Stimulated activated CD4-positive, alpha-beta T cell treated with anti-CD3 and anti-CD28 coated beads, Interleukin-1b, Interleukin-23, amount 100 ng/mL, for 1 hour (primary cell): ENCODE data around the gene USP48.
"Not testable (repeated sequence)": the region's sequence is repeated elsewhere in the genome, so short reads cannot be mapped to it uniquely, and the experiment has no call there.

Experiments used
- DNase-seq, 2 donors: peaks; one replicate each; pipeline ENCODE4 v3.0.0-alpha.2; 2020; ENCODE audit warnings: low read depth in 2 of 2

USP48 gene

DNA sequence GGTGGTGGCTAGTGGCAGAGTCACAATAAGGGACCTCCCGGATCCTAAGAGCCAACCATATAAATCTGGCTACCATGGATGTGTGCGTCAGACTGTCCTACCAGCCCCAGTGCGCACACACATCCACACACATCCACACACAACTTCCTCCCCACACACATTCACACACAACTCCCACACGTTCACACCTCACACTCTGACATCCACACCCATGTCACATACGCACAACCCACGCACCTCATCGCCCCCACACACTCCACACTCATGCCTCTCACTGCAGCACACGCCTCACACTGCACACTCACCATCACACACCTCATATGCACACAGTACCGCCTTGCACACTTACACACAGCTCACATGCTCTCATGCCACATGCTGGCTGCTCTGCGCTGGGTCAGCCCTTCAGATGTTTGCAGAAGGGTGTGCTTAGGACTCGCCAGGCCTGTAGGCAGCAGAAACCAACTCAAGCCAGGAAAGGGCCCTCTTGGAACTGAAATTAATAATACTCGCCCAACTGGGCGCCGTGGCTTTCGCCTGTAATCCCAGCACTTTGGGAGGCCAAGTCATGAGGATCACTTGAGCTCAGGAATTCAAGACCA, 32.1 kb upstream of the USP48 start:
- no peak for DNase-seq

DNA sequence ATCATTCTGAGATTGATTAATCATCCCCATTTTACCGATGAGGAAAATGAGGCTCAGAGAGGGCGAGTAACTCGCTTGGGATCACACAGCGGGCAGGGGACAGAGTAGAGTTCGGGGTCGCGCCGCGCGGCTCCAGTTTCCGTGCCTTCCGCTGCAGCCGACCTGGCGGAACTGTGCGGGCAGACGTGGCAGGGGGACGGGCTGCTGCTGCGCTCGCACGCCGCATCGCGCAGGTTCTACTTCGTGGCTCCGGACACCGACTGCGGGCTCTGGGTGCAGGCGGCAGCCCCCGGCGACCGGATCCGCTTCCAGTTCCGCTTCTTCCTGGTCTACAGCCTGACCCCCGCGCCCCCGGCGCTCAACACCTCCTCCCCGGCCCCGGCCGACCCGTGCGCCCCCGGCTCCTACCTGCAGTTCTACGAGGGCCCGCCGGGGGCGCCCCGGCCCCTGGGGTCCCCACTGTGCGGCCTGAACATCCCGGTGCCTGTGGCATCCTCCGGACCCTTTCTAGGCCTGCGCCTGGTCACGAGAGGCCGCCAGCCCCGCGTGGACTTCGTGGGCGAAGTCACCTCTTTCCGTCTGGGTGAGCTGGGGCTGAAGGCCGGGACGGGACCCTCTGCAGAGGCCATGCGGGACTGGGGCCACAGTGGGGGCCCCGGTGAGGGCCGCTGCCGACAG, 31.4 kb upstream of the USP48 start:
- DNase-seq = no peak

DNA sequence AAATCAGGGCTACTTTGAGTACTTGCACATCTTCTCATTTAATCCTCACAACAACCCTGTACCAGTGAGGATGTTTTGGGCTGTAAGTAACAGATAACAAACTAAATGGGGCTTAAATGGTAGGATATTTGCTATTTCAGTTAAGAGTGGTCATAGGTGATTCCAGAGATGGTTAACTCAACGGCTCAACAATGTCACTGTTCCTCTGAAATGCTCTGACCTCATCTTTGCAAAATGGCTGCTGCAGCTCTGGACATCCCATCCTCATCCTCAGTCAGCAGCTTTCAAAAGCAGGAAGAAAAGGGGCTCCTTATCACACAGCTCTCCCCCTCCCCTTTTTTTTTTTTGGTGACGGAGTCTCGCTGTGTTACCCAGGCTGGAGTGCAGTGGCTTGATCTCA, 30.6 kb upstream of the USP48 start:
- no peak for DNase-seq

DNA sequence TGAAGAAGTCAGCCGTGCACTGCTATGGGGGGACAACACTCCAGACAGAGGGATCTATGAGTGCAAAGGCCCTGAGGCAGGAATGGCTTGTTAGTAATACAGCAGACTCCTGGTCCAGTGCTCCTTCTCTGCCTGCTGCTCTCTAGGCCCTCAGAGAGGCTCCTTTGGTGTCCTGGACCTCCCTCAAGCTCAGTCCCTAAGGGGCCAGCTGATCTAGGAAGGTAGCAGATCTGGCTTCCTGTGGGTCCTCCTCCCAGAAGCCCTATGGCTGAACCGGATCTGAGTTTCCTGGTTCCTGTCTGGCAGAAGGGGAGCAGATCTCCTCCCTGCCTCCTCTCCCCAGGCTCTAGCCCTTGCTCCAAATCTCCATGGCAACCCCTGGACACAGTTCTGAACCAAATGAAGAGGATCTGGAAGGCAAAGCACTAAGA, 28.9 kb upstream of the USP48 start, which contains the start of gene LDLRAD2:
Gene LDLRAD2, plus strand, starts transcription at position 391 of the 431 bp plus-strand sequence. CDS start 187 bp downstream, outside the sequence.
- DNase-seq = no peak

DNA sequence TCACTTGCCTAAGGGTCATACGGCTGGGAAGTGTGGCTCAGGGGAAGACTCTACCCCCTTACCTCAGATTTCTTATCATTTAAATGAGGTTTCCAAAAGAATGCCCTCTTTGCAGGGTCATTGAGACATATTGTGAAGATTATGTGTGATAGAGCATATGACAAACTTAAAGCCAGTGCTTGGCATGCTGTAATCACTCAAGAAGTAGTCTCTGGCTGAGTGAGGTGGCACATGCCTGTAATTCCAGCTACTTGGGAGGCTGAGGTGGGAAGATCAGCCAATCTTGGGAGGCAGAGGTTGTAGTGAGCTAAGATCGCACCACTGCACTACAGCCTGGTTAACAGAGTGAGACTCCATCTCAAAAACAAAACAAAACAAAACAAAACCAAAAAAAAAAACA, 21.6 kb upstream of the USP48 start:
- DNase-seq = no peak

DNA sequence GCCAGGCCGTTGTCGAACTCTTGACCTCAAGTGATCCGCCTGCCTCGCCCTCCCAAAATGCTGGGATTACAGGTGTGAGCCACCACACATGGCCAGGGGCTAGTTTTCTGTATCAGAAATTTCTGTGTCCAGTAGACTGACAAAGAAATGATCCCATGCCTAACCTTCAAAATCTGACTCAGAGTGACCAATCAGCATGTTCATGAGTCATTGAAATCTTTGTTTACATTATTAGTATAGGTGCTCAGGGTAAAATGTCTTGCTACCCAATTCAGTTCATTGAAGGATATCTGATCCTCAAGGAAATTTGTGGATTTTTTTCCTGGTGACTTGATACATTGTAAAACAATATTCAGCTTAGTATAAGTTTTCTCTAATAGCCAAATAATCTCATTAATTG, 18.2 kb upstream of the USP48 start:
- no peak for DNase-seq

DNA sequence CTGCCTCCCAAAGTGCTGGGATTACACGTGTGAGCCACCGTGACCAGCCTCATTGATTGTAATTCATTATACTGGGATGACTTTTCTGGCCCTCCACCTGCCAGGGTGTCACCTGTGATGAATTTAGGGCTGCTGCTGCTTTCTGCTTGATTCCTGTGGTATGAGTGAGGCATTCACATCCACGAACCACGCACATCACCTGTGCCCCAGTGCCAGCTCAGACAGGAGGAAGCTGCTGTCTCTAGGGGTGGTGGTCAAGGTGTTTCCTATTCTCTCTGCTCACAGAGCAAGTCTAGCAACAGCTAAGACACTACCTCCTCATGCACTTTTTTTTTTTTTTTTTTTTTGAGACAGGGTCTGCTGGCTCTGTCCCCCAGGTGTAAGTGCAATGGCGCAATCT, 16.8 kb upstream of the USP48 start:
- DNase-seq = no peak

DNA sequence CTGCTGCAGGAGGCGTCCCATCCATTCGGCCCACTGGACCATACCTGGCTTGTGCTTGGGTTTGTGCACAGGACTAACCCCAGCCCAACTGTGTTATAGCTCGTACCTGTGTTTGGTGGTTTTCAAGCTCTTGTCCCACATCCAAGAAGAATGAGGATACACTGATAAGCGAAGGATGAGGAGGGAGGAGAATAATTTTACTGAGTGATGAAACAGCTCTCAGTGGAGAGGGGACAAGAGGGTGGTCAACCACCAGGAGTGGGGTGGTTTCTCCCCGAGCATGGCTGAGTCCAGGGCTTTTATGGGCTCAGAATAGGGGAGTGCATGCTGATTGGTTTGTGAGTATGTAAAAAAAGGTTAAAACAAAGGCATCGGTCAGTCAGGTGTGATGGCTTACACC, 12.1 kb upstream of the USP48 start:
- DNase-seq = no peak

DNA sequence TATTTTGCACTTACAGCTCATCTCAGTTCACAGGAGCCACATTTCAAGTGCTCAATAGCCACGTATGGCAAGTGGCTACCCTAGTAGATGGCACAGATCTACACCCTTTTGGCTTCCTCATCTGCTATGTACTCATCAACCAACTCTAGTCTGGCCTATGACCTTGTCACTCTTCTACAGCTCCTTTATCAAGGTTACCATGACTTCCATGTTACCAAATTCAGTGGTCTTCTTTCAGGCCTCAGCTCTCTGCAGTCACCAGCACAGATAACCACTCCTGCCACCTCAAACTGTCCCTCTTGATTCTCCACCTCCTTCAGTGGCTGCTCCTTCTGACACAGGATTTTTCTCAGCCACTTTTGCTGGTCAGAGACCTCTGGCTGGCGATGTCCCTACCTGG, 11.7 kb upstream of the USP48 start:
- no peak for DNase-seq

DNA sequence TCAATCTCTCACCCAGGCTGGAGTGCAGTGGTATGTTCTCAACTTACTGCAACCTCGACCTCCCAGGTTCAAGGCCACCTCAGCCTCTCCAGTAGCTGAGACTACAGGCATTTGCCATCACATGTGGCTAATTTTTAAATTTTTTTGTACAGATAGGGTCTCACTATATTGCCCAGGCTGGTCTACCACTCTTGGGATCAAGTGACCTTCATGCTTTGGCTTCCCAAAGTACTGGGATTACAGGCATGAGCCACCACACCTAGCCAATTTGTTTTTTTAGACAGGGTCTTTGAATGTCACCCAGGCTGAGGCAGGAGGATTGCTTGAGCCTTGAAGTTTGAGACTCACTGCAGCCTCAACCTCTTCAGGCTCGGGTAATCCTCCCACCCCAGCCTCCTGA, 10.2 kb upstream of the USP48 start:
- DNase-seq = no peak

DNA sequence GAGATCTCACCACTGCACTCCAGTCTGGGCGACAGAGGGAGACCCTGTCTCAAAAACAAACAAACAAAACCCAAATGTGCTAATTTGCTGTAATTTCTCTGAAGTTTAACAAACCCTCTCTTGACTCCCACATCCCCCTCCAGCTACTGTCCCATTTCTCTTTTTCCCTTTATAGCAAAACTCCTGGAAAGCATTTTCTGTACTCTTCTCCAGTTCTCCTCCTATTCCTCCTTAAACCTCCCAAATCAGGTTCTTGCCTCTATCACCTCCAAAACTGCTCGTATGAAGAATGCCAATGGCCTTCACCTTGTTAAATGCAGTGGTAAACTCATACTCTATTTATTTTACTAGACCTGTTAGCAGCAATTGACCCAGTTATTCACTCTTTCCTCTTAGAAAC, 3.7 kb upstream of the USP48 start:
- DNase-seq = no peak

DNA sequence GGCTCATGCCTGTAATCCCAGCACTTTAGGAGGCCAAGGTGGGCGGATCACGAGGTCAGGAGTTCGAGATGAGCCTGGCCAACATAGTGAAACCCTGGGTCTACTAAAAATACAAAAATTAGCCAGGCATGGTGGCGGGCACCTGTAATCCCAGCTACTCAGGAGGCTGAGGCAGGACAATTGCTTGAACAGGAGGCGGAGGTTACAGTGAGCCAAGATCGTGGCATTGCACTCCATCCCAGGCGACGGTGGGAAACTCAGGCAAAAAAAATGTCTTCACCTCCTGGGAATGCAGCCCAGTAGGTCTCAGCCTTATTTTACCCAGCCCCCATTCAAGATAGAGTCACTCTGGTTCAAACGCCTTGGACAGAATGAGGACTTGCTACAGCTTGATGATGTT, 2.8 kb upstream of the USP48 start:
- DNase-seq = not testable (repeated sequence)

DNA sequence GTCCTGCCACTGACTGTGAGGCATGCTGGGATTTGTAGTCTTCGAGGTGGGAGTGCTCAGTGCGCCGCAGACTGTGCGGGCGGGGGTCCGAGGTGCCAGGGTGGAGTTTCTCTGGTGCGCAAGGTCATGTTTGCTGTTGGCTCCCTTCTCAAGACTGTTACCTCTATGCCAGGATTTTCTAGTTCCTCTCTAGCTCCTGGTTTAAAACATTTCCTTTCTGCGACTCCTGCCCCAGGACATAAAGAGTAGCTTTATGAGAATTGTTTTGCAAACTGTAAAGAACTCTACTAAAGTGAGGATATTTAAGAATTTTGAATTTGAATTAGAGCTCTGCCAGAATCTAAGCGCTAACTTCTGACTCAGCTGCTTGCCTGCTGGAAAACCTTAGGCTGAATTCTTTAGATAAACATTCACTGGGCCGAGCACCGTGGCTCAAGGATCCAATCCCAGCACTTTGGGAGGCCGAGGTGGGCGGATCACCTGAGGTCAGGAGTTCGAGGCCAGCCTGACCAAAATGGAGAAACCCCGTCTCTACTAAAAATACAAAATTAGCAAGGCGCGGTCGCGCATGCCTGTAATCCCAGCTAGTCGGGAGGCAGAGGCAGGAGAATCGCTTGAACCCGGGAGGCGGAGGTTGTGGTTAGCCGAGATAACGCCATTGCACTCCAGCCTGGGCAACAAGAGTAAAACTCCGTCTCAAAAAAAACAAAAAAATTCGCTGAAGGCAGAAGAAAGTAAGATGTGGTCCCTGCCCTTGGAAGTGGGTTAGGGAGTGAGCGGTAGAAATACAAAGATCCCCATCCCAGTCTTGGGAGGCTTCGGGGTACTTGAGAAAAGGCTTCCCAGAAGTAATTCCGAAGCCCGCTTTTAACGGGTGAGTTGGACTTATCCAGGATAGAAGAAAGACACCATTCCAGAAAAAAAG, 992 bp upstream of the USP48 start:
- no peak for DNase-seq

DNA sequence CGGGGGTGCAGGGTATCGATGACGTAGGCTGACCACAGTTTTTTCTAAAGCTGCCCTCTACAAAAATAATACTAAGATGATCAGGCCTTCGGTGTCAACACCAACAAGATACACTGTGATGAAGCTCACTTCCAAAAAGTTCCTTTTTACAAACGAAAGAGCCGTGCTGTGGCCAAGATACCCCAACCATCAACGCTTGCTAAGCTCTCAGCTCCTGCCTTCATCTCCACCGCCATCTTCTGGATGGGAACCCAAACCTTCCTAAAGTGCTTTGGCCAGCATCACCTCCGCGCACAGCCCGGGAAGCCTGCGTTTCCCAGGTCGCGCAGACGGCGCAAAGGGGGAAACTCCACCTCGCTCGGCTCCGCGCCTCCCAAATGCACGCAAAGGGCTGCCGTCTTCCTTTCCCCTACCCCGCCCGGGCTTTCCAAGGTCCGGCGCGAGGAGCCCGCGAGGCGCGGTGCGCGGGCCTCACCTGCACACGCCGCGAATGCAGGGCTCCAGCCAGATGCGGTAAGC, 541 bp downstream of the USP48 start:
- DNase-seq = peak in 1 of 2 donors; percentile 30

DNA sequence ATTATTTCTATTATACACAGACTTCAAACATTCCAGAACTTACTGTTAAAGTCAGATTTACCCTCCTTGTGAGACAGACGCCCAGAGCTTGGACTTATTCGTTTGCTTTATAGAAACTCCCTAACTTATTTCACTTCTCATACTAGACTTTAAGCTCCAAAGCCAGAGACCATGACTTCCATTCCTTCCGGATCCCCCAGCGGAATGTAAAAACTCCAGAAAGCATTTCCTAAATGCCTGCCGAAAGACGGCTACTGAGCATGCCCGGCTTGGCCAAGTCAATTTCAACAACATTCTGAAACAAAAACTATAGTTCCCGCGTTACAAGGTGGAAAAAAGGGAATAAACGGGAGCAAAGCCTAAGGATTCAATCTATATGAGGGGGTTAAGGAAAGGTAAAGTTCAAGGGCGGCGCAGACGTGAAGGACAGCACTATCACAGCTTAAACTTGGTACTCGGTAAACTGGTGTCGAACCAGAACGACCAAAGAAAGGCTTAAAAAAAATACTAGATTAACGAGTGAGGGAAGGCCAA, 1.1 kb downstream of the USP48 start:
- DNase-seq = no peak

DNA sequence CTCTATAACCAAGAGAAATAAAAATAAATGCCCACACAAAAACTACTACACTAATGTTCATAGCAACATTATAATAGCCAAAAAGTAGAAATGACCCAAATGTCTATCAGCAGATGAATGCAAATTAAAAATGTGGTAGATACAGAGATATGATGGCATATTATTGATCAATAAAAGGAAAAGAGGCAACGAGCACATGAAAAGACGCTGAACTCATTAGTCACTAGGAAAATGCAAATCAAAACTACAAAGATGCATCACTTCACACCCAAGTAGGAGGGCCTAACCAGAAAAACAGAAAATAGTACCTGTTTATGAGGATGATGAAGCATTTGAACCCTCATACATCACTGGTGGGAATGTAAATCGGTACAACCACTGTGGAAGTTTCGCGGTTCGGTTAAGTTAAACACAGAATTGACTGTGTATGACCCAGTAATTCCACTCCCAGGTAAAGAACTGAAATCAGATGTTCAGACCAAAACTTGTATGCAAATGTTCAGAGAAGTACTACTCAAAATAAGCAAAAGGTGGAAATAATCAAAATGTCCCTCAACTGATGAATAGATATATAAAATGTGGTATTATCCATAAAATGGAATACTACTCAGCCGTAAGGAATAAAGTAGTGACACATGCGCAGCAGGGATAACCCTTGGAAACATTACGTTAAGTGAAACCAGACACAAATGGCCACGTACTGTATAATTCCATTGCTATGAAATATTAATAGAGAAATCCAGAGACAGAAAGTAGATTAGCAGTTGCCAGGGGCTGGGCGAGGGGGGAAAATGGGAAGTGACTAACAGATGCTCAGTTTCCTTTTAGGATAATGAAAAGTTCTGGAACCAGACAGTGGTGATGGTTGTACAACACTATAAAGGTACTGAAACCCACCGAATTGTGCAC, 3.1 kb downstream of the USP48 start:
- no peak for DNase-seq

DNA sequence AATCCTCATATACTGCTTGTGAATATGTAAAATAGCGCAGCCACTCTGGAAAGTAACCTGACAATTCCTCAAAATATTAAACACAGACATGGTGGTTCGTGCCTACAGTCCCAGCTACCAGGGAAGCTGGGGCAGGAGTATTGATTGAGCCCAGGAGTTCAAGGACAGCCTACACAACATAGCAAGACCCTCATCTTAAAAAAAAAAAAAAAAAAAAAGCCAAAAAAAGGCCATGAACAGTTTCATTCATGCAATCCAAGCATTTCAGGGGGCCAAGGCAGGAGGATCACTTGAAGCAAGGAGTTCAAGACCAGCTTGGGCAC, 4.6 kb downstream of the USP48 start:
- no peak for DNase-seq

DNA sequence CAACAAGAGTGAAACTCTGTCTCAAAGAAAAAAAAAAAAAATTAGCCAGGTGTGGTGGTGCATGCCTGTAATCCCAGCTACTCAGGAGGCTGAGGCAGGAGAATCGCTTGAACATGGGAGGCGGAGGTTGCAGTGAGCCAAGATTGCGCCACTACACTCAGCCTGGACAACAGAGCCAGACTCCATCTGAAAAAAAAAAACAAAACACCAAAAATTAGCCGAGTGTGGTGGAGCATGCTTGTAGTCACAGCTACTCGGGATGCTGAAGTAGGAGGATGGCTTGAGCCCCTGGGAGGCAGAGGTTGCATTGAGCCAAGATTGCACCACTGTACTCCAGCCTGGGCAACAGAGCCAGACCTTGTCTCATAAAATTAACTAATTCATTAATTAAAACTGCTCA, 6.0 kb downstream of the USP48 start:
- DNase-seq = not testable (repeated sequence)

DNA sequence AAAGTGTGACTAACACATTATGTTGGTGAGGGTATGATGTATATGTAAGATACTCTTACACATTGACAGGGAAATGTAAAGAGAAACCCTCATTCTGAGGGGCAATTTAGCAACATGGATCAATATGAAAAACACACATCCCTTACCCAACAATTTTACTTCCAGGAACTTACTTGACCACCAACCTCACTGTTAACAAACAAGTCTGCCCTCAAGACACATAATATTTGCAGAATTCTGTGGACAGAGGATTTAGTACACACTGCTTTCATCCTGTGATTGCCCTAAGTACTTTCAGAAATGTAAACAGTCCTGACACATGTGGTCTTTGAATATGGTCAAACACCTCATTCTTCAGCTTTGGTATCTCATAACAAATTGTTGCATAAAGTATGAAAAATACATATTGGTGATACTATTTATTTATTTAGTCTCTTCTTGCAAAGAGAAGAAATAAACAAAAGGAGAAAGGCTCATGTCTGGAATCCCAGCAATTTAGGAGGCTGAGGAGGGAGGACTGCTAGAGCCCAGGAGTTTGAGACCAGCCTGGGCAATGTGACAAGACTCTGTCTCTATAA, 6.9 kb downstream of the USP48 start:
- no peak for DNase-seq

DNA sequence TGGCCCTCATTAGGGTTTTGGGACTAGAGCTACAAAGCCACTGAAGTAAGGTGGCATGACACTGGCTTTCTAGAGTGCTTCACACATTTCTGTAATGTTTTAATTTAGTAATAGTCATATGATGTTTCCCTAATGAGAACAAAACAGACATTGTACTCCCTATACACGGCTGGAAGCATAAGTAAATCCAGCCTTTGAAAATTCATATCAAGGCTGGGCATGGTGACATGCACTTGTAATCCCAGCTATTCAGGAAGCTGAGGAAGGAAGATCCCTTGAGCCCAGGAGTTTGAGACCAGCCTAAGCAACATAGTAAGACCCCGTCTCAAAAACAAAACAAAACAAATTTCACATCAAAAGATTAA, 7.4 kb downstream of the USP48 start:
- no peak for DNase-seq
